HG03103 (cell line): ENCODE results near the gene CYCS.

Experiments
- ATAC-seq: cut with Tn5 transposase; IDR thresholded peaks from one replicate; pipeline ENCODE4 v1.9.1; 2021; ENCODE audit warnings: low read depth; ENCODE audit not compliant: unreplicated experiment

Gene CYCS

DNA sequence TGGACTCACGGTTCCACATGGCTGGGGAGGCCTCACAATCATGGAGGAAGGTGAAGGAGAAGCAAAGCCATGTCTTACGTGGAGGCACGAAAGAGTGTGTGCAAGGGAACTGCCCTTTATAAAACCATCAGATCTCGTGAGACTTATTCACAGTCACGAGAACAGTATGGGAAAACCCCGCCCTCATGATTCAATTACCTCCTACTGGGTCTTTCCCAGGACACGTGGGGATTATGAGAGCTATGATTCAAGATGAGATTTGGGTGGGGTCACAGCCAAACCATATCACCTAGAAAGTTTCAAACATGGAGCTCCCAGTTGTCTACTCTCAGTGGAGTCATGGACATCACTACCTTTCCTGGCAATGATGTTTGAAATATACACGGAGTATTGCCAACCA is 49.6 kb downstream of the CYCS start:
- no peak for ATAC-seq

- no peak for ATAC-seq
Measured at GRCh38 chr7:25073451-25073850, 51.6 kb downstream of the CYCS start.
